Measurements from ENCODE around the gene CDK14. TPM values are rescaled to one million over a fixed set of nuclear protein-coding genes. Genes with fewer than 3 reads are reported as not detected.

Gene CDK14
- total and polyA plus RNA-seq, 2 of the 8 experiments (the other 6 are each of a cell fraction or from before 2014, with no cell fraction given), result 5.5 to 47.3 TPM

DNA sequence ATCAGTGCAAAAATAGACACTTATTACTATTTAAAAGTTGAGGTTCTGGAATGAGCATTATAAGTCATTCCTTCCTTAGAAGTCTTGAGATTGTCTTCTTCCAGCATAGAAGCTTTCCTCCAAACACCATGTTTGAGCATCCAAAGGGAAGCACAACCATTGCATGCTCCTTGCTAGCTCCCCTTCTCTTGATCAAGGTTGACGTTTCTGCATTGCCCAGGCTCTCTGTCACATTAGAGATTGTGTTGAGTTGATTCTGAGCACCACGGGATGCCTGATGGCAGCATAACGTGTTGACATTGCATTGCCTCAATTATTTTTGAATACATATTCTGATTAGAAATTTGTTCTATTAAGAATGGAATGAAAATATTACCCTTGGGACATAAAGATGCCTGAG lies 322.2 kb downstream of the CDK14 start:
- no peak overlapping the region for H3K27ac ChIP-seq (ENCODE audit: low read depth, low read length)
- H2BK120ac ChIP-seq (replicated peaks; ENCODE audit: low read depth, low read length), result no peak overlapping the region
- no peak overlapping the region for H3K23ac ChIP-seq (ENCODE audit: insufficient read length)
- H4K8ac ChIP-seq (ENCODE audit: extremely low read depth, insufficient read depth, low read length), result no peak overlapping the region
- no peak overlapping the region for H2BK20ac ChIP-seq (ENCODE audit: low read length)
- H3K9me3 ChIP-seq (ENCODE audit: insufficient read depth in 2 of 2, low read depth in 1 of 2, low read length in 1 of 2), result no peaks in the 10 kb centered on the region
- H2BK12ac ChIP-seq (ENCODE audit: low read depth, low read length), result no peak overlapping the region
- no peaks in the 10 kb centered on the region for H3K79me1 ChIP-seq (ENCODE audit: low read depth, low read length)
- H3K4me3 ChIP-seq (ENCODE audit: extremely low read depth in 1 of 4, insufficient read depth in 2 of 4, low read depth in 3 of 4, low read length in 4 of 4), result no peak overlapping the region
- DNase-seq (ENCODE audit: low read depth in 1 of 2, low spot score in 2 of 2), result no peak
- POLR2A ChIA-PET (ENCODE audit: partially characterized antibody), result no interaction called here
- H3K4ac ChIP-seq (replicated peaks; ENCODE audit: insufficient read length, low read depth, low read length), result no peak overlapping the region
- TF ChIP-seq TEAD4 (IDR thresholded peaks at IDR 0.05; ENCODE audit: low read depth, low read length) (no peak), RAD21 (IDR thresholded peaks at IDR 0.05 in 1 of 2, conservative IDR thresholded peaks at IDR 0.05 in 1 of 2; ENCODE audit: low read depth in 2 of 2, low read length in 2 of 2) (no peak), SIRT6 (IDR thresholded peaks at IDR 0.05; ENCODE audit: low read length) (no peak), BCL11A (IDR thresholded peaks at IDR 0.05; ENCODE audit: low read depth in 2 of 2, low read length in 2 of 2) (no peak), YY1 (IDR thresholded peaks at IDR 0.05; ENCODE audit: low read depth, low read length) (no peak), SAP30 (IDR thresholded peaks at IDR 0.05; ENCODE audit: insufficient read depth, insufficient replicate concordance, low read length) (no peak), JUN (IDR thresholded peaks at IDR 0.05; ENCODE audit: low read depth, low read length) (no peak), CHD2 (IDR thresholded peaks at IDR 0.05; ENCODE audit: low read length) (no peak), POU5F1 (IDR thresholded peaks at IDR 0.05; ENCODE audit: low read depth, low read length) (no peak)
- TF ChIP-seq, protein P1, sequence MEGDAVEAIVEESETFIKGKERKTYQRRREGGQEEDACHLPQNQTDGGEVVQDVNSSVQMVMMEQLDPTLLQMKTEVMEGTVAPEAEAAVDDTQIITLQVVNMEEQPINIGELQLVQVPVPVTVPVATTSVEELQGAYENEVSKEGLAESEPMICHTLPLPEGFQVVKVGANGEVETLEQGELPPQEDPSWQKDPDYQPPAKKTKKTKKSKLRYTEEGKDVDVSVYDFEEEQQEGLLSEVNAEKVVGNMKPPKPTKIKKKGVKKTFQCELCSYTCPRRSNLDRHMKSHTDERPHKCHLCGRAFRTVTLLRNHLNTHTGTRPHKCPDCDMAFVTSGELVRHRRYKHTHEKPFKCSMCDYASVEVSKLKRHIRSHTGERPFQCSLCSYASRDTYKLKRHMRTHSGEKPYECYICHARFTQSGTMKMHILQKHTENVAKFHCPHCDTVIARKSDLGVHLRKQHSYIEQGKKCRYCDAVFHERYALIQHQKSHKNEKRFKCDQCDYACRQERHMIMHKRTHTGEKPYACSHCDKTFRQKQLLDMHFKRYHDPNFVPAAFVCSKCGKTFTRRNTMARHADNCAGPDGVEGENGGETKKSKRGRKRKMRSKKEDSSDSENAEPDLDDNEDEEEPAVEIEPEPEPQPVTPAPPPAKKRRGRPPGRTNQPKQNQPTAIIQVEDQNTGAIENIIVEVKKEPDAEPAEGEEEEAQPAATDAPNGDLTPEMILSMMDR (IDR thresholded peaks at IDR 0.05; ENCODE audit: control extremely low read depth in 1 of 3, insufficient read depth in 1 of 3, low read depth in 1 of 3, low read length in 3 of 3), result no peak
- H3K56ac ChIP-seq (replicated peaks; ENCODE audit: insufficient read length, low read depth, low read length), result no peak overlapping the region
- no peaks in the 10 kb centered on the region for H3K79me2 ChIP-seq (ENCODE audit: control insufficient read depth in 1 of 2, insufficient read depth in 2 of 2, low read length in 2 of 2)
- H2AK5ac ChIP-seq (ENCODE audit: low read depth, low read length), result no peak overlapping the region
- WGBS, 2 experiments (ENCODE audit: extremely low coverage in 1 of 2, insufficient coverage in 1 of 2, insufficient read length in 1 of 2, insufficient replicate concordance in 2 of 2, low coverage in 1 of 2, low lambda C conversion rate in 2 of 2, missing lambda C conversion rate in 1 of 2), result 79% methylated on average over 3 of the region's 3 CpGs; no CpG with 5 or more reads in 1 of the 2 experiments
- no peak overlapping the region for H3K4me2 ChIP-seq (ENCODE audit: insufficient read depth in 1 of 2, low read depth in 2 of 2, low read length in 2 of 2)
- H4K20me1 ChIP-seq (replicated peaks in 1 of 2; ENCODE audit: control insufficient read depth in 1 of 2, insufficient read depth in 2 of 2, low read length in 2 of 2), result no peaks in the 10 kb centered on the region
- no peak overlapping the region for H3K9ac ChIP-seq (replicated peaks in 1 of 4; ENCODE audit: extremely low read depth in 1 of 4, low read depth in 3 of 4, low read length in 3 of 4)
- H2AFZ ChIP-seq (ENCODE audit: low read length), result no peak overlapping the region
- no peak overlapping the region for H3K14ac ChIP-seq (ENCODE audit: insufficient read length)
- no peak overlapping the region for H2BK15ac ChIP-seq (ENCODE audit: low read length)
- no peak overlapping the region for H2BK5ac ChIP-seq (ENCODE audit: low read depth, low read length)
- no peak overlapping the region for H4K5ac ChIP-seq (ENCODE audit: insufficient read length, low read depth, low read length)
- H3K36me3 ChIP-seq (ENCODE audit: control insufficient read depth in 2 of 4, insufficient read depth in 4 of 4, low read length in 3 of 4), result no peaks in the 10 kb centered on the region
- H4K91ac ChIP-seq (replicated peaks; ENCODE audit: insufficient read length, low read length), result no peak overlapping the region
- H3K23me2 ChIP-seq (ENCODE audit: low read depth, low read length), result no peaks in the 10 kb centered on the region
- no peak overlapping the region for H3K18ac ChIP-seq (ENCODE audit: extremely low read depth, low read length)
- CTCF ChIA-PET (ENCODE audit: partially characterized antibody), result no interaction called here
- H3K27me3 ChIP-seq (replicated peaks in 1 of 4; ENCODE audit: control insufficient read depth in 3 of 4, extremely low read depth in 1 of 4, insufficient read depth in 3 of 4, low read length in 3 of 4), result no peaks in the 10 kb centered on the region
- no peak for FAIRE-seq
- no peaks in the 10 kb centered on the region for H3K4me1 ChIP-seq (replicated peaks in 1 of 4; ENCODE audit: control insufficient read depth in 3 of 4, insufficient read depth in 4 of 4, low read length in 3 of 4)
